Measurements from ENCODE around the gene DPM1. TPM values are rescaled to one million over a fixed set of nuclear protein-coding genes. Genes with fewer than 3 reads are reported as not detected.

Gene DPM1
- total RNA-seq, 1 donor from 2014 or later, result 82.7 TPM

DNA sequence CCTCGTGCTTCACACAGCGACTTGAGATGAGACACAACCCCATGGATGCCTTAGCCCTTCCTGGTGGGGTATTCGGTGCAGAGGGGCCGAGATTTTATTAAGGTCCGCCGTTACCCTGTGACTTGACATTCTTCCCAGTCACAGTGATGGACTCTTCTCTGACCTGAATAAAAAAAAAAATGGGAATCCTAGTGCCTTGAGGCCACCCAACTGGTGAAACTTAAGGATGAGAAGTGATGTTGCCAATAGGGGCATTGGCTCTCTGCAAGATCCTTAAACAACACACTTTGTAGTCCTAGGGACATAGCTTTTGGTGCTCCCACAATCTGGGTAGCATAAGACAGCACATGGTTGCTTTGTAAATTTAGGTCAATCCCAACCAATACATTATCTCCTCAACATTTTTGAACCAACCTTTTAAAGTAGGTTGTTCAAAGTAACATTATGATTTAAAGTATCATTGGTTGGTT, 26.3 kb downstream of the DPM1 start:
- TF ChIP-seq, protein P1, sequence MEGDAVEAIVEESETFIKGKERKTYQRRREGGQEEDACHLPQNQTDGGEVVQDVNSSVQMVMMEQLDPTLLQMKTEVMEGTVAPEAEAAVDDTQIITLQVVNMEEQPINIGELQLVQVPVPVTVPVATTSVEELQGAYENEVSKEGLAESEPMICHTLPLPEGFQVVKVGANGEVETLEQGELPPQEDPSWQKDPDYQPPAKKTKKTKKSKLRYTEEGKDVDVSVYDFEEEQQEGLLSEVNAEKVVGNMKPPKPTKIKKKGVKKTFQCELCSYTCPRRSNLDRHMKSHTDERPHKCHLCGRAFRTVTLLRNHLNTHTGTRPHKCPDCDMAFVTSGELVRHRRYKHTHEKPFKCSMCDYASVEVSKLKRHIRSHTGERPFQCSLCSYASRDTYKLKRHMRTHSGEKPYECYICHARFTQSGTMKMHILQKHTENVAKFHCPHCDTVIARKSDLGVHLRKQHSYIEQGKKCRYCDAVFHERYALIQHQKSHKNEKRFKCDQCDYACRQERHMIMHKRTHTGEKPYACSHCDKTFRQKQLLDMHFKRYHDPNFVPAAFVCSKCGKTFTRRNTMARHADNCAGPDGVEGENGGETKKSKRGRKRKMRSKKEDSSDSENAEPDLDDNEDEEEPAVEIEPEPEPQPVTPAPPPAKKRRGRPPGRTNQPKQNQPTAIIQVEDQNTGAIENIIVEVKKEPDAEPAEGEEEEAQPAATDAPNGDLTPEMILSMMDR (IDR thresholded peaks at IDR 0.05; ENCODE audit: insufficient read depth, low read length, severe bottlenecking), result no peak
- Histone ChIP-seq H3K27me3 (ENCODE audit: control insufficient read depth, insufficient read depth, low read length) (no peaks in the 10 kb centered on the region), H3K4me3 (ENCODE audit: low read depth, low read length) (peak overlapping the region; percentile 10), H3K36me3 (ENCODE audit: control insufficient read depth, insufficient read depth, low read length) (peaks cover 3% of the 10 kb centered on the region)
- DNase-seq (ENCODE audit: low read depth) (no peak), FAIRE-seq (no peak)

- Histone ChIP-seq H3K36me3 (ENCODE audit: control insufficient read depth, insufficient read depth, low read length) (peaks cover 3% of the 10 kb centered on the region), H3K27me3 (ENCODE audit: control insufficient read depth, insufficient read depth, low read length) (no peaks in the 10 kb centered on the region), H3K4me3 (ENCODE audit: low read depth, low read length) (peak within 1 kb of the TSS; percentile 82)
- peak; percentile 79 for DNase-seq (ENCODE audit: low read depth)
- FAIRE-seq, result no peak
- TF ChIP-seq, protein P1 (IDR thresholded peaks at IDR 0.05; ENCODE audit: insufficient read depth, low read length, severe bottlenecking), result peak; percentile 82
These were observed 26.9 kb downstream of the DPM1 start, which contains the start of gene ADNP for GRCh38 chr20:50931306-50932015. Gene ADNP (minus strand): TSS chr20:50931437. CDS start chr20:50903996, 27,441 bp downstream.

DNA sequence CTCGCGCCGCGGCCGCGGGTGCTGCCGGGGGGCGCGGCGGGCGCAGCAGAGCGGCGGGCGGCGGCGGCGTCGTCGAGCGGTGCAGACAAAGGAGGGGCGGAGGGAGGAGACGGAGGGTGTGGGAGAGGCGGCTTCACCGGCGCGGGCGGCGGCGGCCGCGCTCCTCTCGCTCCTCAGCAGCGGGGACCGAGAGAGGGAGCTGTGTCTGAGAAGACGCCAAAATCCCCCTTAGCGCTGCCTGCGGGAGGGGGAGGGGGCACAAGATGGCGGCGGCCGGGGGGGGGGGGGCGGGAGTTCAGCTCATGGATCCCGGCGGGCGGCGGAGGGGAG, 27.4 kb downstream of the DPM1 start:
- TF ChIP-seq, protein P1 (IDR thresholded peaks at IDR 0.05; ENCODE audit: insufficient read depth, low read length, severe bottlenecking), result no peak
- no peak for FAIRE-seq
- H3K36me3 ChIP-seq (ENCODE audit: control insufficient read depth, insufficient read depth, low read length), result peaks cover 3% of the 10 kb centered on the region

GRCh38 chr20:50930139-50930975, 28.0 kb downstream of the DPM1 start:
- H3K36me3 ChIP-seq (ENCODE audit: control insufficient read depth, insufficient read depth, low read length), result peaks cover 3% of the 10 kb centered on the region
- no peak for DNase-seq (ENCODE audit: low read depth)
- TF ChIP-seq, protein P1 (IDR thresholded peaks at IDR 0.05; ENCODE audit: insufficient read depth, low read length, severe bottlenecking), result no peak

More for the DNA sequence above, 27.4 kb downstream of the DPM1 start:
- Histone ChIP-seq H3K4me3 (ENCODE audit: low read depth, low read length) (peak overlapping the region; percentile 82), H3K27me3 (ENCODE audit: control insufficient read depth, insufficient read depth, low read length) (no peaks in the 10 kb centered on the region)
- DNase-seq (ENCODE audit: low read depth), result no peak

GRCh38 chr20:50929299-50930138, 28.8 kb downstream of the DPM1 start:
- DNase-seq (ENCODE audit: low read depth) (peak; percentile 92), FAIRE-seq (no peak)
- TF ChIP-seq, protein P1 (IDR thresholded peaks at IDR 0.05; ENCODE audit: insufficient read depth, low read length, severe bottlenecking), result peak; percentile 99
- Histone ChIP-seq H3K4me3 (ENCODE audit: low read depth, low read length) (peak overlapping the region; percentile 82), H3K36me3 (ENCODE audit: control insufficient read depth, insufficient read depth, low read length) (peaks cover 3% of the 10 kb centered on the region), H3K27me3 (ENCODE audit: control insufficient read depth, insufficient read depth, low read length) (no peaks in the 10 kb centered on the region)

More at GRCh38 chr20:50930139-50930975, 28.0 kb downstream of the DPM1 start:
- no peak for FAIRE-seq
- no peaks in the 10 kb centered on the region for H3K27me3 ChIP-seq (ENCODE audit: control insufficient read depth, insufficient read depth, low read length)
- H3K4me3 ChIP-seq (ENCODE audit: low read depth, low read length), result peak overlapping the region; percentile 82

Data from bronchial epithelial cell (primary cell).